Measurements from ENCODE around the gene UGT1A9. TPM values are rescaled to one million over a fixed set of nuclear protein-coding genes. Genes with fewer than 3 reads are reported as not detected.

UGT1A9 gene
- total and polyA plus RNA-seq, 10 of the 15 experiments (the other 5 are each of a cell fraction or from before 2014, with no cell fraction given): 0.07 TPM; not detected in 9

- Histone ChIP-seq H3K4me3 (no peak overlapping the region), H3K27ac (ENCODE audit: control insufficient read depth, insufficient read depth) (no peak overlapping the region), H3K4me1 (ENCODE audit: control insufficient read depth, insufficient read depth, low read length) (no peaks in the 10 kb centered on the region), H2AFZ (ENCODE audit: control insufficient read depth, low read depth, low read length) (no peak overlapping the region), H3K9ac (ENCODE audit: control insufficient read depth, insufficient read depth, low read length) (no peak overlapping the region), H3K4me2 (ENCODE audit: control insufficient read depth, insufficient read depth) (no peak overlapping the region), H3K79me2 (ENCODE audit: control insufficient read depth, insufficient read depth, low read length) (no peaks in the 10 kb centered on the region), H3K27me3 (replicated peaks in 1 of 2; ENCODE audit: control insufficient read depth in 2 of 2, insufficient read depth in 2 of 2, low read length in 1 of 2) (no peaks in the 10 kb centered on the region), H4K20me1 (ENCODE audit: control insufficient read depth, insufficient read depth) (no peaks in the 10 kb centered on the region), H3K36me3 (ENCODE audit: control insufficient read depth in 2 of 2, insufficient read depth in 2 of 2, low read length in 1 of 2) (no peaks in the 10 kb centered on the region), H3K9me3 (replicated peaks; ENCODE audit: control insufficient read depth, insufficient read depth, low read length) (no peaks in the 10 kb centered on the region; the same call in 1 of the 3 replicates)
- in situ Hi-C loops (cut with MboI) (no loop called here), intact Hi-C loops (cut with micrococcal nuclease; ENCODE audit: unreplicated experiment) (no loop called here)
- no peak for ATAC-seq
- no peak for FAIRE-seq
- ChIA-PET SMC1A (ENCODE audit: uncharacterized antibody, unreplicated experiment) (no interaction called here), POLR2A (no interaction called here), CTCF (no interaction called here), RAD21 (ENCODE audit: unreplicated experiment) (no interaction called here)
- no TSS peak for BruUV-seq (replicated peaks)
- DNase-seq (ENCODE audit: low read depth, low spot score): no peak
- no peak for TF ChIP-seq SIX5 (IDR thresholded peaks at IDR 0.05; ENCODE audit: low read depth, low read length, severe bottlenecking)
- TF ChIP-seq CBX3 (IDR thresholded peaks at IDR 0.05; ENCODE audit: borderline replicate concordance, low read depth): no peak
- no peak for TF ChIP-seq EP300 (IDR thresholded peaks at IDR 0.05; ENCODE audit: borderline replicate concordance in 1 of 2, control insufficient read depth in 1 of 2, low read depth in 2 of 2, low read length in 2 of 2)
- no peak for TF ChIP-seq NFXL1 (IDR thresholded peaks at IDR 0.05; ENCODE audit: borderline replicate concordance)
- no peak for TF ChIP-seq TAF1 (IDR thresholded peaks at IDR 0.05; ENCODE audit: borderline replicate concordance, low read depth, low read length)
- TF ChIP-seq HDAC2 (IDR thresholded peaks at IDR 0.05): no peak
- no peak for TF ChIP-seq LARP7 (IDR thresholded peaks at IDR 0.05)
- TF ChIP-seq EED (IDR thresholded peaks at IDR 0.05; ENCODE audit: low read depth): no peak
- TF ChIP-seq RAD51 (IDR thresholded peaks at IDR 0.05): no peak
- TF ChIP-seq HCFC1 (IDR thresholded peaks at IDR 0.05; ENCODE audit: low read length): no peak
- TF ChIP-seq GATAD2B (conservative IDR thresholded peaks at IDR 0.05; ENCODE audit: low read depth): no peak
- no peak for TF ChIP-seq ZNF274 (IDR thresholded peaks at IDR 0.05; ENCODE audit: insufficient read depth, insufficient read length)
- no peak for TF ChIP-seq BHLHE40 (IDR thresholded peaks at IDR 0.05; ENCODE audit: borderline replicate concordance in 1 of 2, low read depth in 2 of 2, low read length in 1 of 2)
- no peak for TF ChIP-seq MXI1 (IDR thresholded peaks at IDR 0.05; ENCODE audit: low read depth, low read length)
- no peak for TF ChIP-seq PKNOX1 (IDR thresholded peaks at IDR 0.05)
- no peak for TF ChIP-seq STAT3 (IDR thresholded peaks at IDR 0.05; ENCODE audit: low read depth, low read length)
- TF ChIP-seq, protein P1, sequence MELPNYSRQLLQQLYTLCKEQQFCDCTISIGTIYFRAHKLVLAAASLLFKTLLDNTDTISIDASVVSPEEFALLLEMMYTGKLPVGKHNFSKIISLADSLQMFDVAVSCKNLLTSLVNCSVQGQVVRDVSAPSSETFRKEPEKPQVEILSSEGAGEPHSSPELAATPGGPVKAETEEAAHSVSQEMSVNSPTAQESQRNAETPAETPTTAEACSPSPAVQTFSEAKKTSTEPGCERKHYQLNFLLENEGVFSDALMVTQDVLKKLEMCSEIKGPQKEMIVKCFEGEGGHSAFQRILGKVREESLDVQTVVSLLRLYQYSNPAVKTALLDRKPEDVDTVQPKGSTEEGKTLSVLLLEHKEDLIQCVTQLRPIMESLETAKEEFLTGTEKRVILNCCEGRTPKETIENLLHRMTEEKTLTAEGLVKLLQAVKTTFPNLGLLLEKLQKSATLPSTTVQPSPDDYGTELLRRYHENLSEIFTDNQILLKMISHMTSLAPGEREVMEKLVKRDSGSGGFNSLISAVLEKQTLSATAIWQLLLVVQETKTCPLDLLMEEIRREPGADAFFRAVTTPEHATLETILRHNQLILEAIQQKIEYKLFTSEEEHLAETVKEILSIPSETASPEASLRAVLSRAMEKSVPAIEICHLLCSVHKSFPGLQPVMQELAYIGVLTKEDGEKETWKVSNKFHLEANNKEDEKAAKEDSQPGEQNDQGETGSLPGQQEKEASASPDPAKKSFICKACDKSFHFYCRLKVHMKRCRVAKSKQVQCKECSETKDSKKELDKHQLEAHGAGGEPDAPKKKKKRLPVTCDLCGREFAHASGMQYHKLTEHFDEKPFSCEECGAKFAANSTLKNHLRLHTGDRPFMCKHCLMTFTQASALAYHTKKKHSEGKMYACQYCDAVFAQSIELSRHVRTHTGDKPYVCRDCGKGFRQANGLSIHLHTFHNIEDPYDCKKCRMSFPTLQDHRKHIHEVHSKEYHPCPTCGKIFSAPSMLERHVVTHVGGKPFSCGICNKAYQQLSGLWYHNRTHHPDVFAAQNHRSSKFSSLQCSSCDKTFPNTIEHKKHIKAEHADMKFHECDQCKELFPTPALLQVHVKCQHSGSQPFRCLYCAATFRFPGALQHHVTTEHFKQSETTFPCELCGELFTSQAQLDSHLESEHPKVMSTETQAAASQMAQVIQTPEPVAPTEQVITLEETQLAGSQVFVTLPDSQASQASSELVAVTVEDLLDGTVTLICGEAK (IDR thresholded peaks at IDR 0.05; ENCODE audit: borderline replicate concordance): no peak
- TF ChIP-seq TBL1XR1 (IDR thresholded peaks at IDR 0.05; ENCODE audit: low read depth, low read length): no peak
- WGBS (ENCODE audit: insufficient coverage, insufficient replicate concordance, low lambda C conversion rate, missing lambda C conversion rate): 23% methylated on average over 7 of the region's 7 CpGs
Measured at GRCh38 chr2:233756429-233757081, 84.9 kb downstream of the UGT1A9 start.
